Skeletal muscle tissue (tissue), 4 donors: ENCODE measurements around the gene DSP. TPM values are rescaled to one million over a fixed set of nuclear protein-coding genes. Genes with fewer than 3 reads are reported as not detected.

Source experiments
- H3K27ac ChIP-seq: one replicate; pipeline ENCODE4 v1.7.0; 2013; ENCODE audit warnings: mild to moderate bottlenecking, low read depth, low read length, inconsistent platforms
- H3K27me3 ChIP-seq, 3 donors: one replicate each; pipeline ENCODE4 v1.7.0; 2013; ENCODE audit warnings: low read length in 3 of 3; ENCODE audit not compliant: control insufficient read depth in 3 of 3, insufficient read depth in 3 of 3
- H3K36me3 ChIP-seq, 3 donors: one replicate each; pipeline ENCODE4 v1.7.0; 2013; ENCODE audit warnings: low read length in 3 of 3; ENCODE audit not compliant: control insufficient read depth in 3 of 3, insufficient read depth in 3 of 3
- H3K4me1 ChIP-seq, 3 donors: one replicate each; pipeline ENCODE4 v1.7.0; 2013; ENCODE audit warnings: low read length in 3 of 3, mild to moderate bottlenecking in 3 of 3; ENCODE audit not compliant: control insufficient read depth in 3 of 3, insufficient read depth in 3 of 3
- H3K4me3 ChIP-seq, 3 donors: one replicate each; pipeline ENCODE4 v1.7.0; 2013; ENCODE audit warnings: low read length in 3 of 3
- H3K9ac ChIP-seq, 3 donors: one replicate each; pipeline ENCODE4 v1.7.0; 2013; ENCODE audit warnings: low read length in 3 of 3, mild to moderate bottlenecking in 3 of 3, moderate library complexity in 2 of 3, low read depth in 1 of 3
- H3K9me3 ChIP-seq, 3 donors: one replicate each; pipeline ENCODE4 v1.7.0; 2013; ENCODE audit warnings: low read length in 3 of 3; ENCODE audit not compliant: control insufficient read depth in 3 of 3
- total RNA-seq: library from RNA; depleted of rRNA; stranded (reverse); fragments of >200 nt; gene quantifications from one replicate; pipeline ENCODE4 v1.2.3, GENCODE V29; 2014
- donor health status: Osteomylitis.

The DSP gene
- total RNA-seq, 1 donor from 2014 or later: 3.1 TPM

DNA sequence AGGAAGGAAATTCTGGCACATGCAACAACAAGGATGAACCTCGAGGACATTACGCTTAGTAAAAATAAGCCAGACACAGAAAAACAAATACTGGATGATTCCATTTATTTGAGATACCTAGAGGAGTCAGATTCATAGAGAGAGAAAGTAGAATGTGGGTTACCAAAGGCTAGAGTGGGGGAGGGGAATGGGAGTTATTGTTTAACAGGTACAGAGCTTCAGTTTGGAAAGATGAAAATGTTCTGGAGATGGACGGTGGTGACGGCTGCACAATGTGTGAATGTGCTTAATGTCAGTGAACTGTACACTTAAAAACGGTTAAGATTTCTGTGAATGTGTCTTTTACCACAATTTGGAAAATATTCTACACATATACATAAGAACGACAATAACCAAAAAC, 33.9 kb upstream of the DSP start:
- Histone ChIP-seq H3K36me3 (no peaks in the 10 kb centered on the region), H3K27me3 (peaks cover 0 to 5% (median 4%) of the 10 kb centered on the region in 3 donors), H3K27ac (no peak overlapping the region), H3K9me3 (no peaks in the 10 kb centered on the region), H3K9ac (no peak overlapping the region), H3K4me1 (no peaks in the 10 kb centered on the region), H3K4me3 (no peak overlapping the region)

DNA sequence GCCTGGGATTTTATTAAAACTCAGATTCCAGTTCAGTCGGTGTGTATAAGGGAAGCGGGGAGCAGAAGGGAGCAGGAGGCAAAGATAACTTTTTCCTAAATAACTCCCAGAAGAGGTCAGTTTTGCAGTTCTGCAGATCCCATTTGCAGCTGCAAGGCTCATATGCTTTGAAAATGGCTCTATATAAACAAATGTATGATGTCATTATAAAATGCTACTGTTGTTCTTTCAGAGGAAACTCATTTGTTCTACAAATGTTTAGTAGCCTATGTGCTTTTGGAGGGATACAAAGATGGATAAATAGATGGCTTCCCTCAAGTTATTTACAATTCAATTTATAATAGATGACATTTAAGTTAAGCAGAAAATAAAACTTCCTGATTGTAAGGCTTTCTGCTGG, 29.2 kb upstream of the DSP start:
- Histone ChIP-seq H3K27ac (no peak overlapping the region), H3K36me3 (no peaks in the 10 kb centered on the region), H3K4me3 (no peak overlapping the region), H3K9ac (no peak overlapping the region), H3K27me3 (peaks cover 0 to 5% (median 0%) of the 10 kb centered on the region in 3 donors), H3K9me3 (no peaks in the 10 kb centered on the region), H3K4me1 (no peaks in the 10 kb centered on the region)

DNA sequence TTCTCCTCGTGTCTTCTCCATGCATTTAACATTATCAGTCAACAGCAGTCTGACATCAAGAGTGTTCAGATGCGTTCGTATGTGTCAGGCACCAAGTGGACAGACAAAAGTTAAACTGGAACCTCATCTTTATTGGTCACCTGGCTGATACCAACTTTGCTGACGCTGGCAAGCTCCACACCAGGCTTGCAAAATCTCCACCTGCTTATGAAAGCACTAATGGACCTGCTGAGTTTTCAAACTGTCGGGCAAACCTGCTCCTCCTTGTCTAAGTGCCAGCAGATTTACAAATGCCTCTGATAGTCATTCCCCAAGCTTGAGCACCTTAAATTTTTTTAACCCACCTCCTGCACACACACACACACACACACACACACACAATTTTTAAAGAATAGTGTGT, 27.9 kb upstream of the DSP start:
- H3K9me3 ChIP-seq: no peaks in the 10 kb centered on the region
- no peak overlapping the region for H3K4me3 ChIP-seq
- H3K27ac ChIP-seq: no peak overlapping the region
- H3K27me3 ChIP-seq: peaks cover 0 to 5% (median 0%) of the 10 kb centered on the region in 3 donors
- H3K4me1 ChIP-seq: no peaks in the 10 kb centered on the region
- no peaks in the 10 kb centered on the region for H3K36me3 ChIP-seq
- no peak overlapping the region for H3K9ac ChIP-seq

DNA sequence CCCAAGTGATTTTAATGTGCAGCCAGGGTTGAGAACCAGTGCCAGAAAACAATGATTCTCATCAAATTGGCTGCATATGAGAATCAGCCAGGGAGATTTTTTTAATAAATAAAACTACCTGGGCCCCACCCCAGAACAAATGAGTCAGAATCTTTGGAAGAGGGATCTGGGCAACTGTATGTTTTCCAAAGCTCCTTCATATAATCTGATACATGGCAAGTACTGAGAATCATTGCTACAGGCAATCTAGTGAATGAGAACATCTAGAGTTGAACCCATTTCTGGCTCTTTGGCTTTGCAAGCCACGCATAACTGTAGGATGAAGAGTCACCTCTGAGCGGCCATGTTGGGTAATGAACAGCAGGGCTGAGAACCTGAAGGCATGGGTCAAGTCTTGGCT, 26.1 kb upstream of the DSP start:
- Histone ChIP-seq H3K9me3 (no peaks in the 10 kb centered on the region), H3K27me3 (no peaks in the 10 kb centered on the region), H3K9ac (no peak overlapping the region), H3K4me3 (no peak overlapping the region), H3K36me3 (no peaks in the 10 kb centered on the region), H3K4me1 (no peaks in the 10 kb centered on the region), H3K27ac (no peak overlapping the region)

DNA sequence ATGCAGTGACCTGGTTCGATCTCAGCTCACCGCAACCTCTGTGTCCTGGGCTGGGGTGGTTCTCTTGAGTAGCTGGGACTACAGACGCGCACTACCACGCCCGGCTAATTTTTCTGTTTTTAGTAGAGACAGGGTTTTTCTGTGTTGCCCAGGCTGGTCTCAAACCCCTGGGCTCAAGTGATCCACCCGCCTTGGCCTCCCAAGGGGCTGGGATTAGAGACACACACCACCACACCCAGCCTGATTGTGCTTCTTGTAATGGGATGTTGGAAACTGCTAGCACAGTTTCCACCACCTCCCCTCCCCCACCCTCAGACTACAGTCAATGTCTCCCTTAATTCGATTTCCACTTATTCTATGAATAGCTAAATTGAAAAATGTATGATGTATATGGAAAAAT, 22.6 kb upstream of the DSP start:
- H3K9ac ChIP-seq: no peak overlapping the region
- no peak overlapping the region for H3K4me3 ChIP-seq
- H3K9me3 ChIP-seq: no peaks in the 10 kb centered on the region
- no peak overlapping the region for H3K27ac ChIP-seq
- H3K27me3 ChIP-seq: no peaks in the 10 kb centered on the region
- H3K36me3 ChIP-seq: no peaks in the 10 kb centered on the region
- no peaks in the 10 kb centered on the region for H3K4me1 ChIP-seq

DNA sequence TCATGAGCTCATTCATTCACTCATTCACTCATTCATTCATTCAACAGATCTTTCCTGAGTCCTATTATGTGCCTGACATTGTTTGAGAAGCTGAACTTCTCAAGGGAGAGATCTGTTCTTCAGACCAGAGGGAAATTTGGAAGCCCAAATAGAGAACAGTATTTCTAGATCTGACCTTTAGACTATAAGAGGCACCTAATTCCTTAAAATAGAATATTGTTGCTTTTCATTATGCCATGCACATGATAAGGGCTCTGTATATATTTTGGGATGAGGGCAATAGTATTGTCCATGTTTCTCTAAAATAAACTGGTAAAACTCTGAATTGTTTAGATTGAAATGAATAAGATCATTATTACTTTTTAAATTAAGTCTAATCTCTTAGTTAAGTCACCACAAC, 18.6 kb upstream of the DSP start:
- no peaks in the 10 kb centered on the region for H3K36me3 ChIP-seq
- no peaks in the 10 kb centered on the region for H3K9me3 ChIP-seq
- no peak overlapping the region for H3K4me3 ChIP-seq
- no peak overlapping the region for H3K9ac ChIP-seq
- peaks cover 4 to 9% (median 7%) of the 10 kb centered on the region in 3 donors for H3K27me3 ChIP-seq
- H3K27ac ChIP-seq: no peak overlapping the region
- no peaks in the 10 kb centered on the region for H3K4me1 ChIP-seq

DNA sequence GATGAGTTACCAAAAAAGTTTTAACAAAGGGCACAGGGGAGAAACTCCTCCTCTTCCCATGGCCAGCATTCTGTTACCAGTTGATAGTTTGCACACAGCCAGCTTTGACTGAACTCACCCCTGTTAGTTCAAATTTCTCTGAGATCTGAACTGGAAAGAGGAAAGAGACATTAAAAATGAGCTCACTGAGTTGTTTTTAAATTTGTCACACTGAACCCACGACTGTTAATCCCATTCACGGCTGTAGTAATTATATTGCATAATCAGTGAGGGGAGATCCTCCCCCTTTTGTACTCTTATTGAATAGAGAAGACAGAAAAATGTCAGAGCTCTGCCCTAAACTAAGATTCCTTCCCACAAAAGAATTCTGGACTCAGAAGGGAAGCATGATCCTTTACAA, 17.5 kb upstream of the DSP start:
- H3K9ac ChIP-seq: no peak overlapping the region

DNA sequence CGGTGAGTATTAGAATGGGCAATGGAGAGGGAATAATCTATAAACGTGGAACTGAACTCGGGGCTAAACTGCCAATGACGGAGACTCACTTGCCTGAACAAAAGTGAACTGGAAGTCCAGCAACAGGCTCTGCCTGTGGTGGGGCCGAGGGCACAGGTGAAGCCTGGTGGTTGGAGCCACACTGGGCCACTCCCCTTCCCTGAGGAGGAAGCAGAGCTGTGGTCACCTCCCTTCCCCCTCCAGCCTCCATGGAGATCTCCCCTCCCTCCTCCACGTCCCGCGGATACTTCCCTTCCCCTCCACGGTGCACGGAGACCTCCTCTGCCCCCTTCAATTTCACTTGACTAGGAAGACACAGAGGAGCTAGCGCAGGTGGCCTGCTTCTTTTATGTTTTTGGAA, 14.7 kb upstream of the DSP start:
- no peak overlapping the region for H3K27ac ChIP-seq
- H3K4me1 ChIP-seq: no peaks in the 10 kb centered on the region
- peaks cover 4 to 13% (median 7%) of the 10 kb centered on the region in 3 donors for H3K27me3 ChIP-seq
- H3K9me3 ChIP-seq: no peaks in the 10 kb centered on the region
- H3K9ac ChIP-seq: no peak overlapping the region
- H3K36me3 ChIP-seq: no peaks in the 10 kb centered on the region
- H3K4me3 ChIP-seq: no peak overlapping the region

More for the DNA sequence above, 17.5 kb upstream of the DSP start:
- H3K9me3 ChIP-seq: no peaks in the 10 kb centered on the region
- H3K4me3 ChIP-seq: no peak overlapping the region
- H3K27ac ChIP-seq: no peak overlapping the region
- H3K4me1 ChIP-seq: no peaks in the 10 kb centered on the region
- H3K36me3 ChIP-seq: no peaks in the 10 kb centered on the region
- peaks cover 4 to 9% (median 7%) of the 10 kb centered on the region in 3 donors for H3K27me3 ChIP-seq

DNA sequence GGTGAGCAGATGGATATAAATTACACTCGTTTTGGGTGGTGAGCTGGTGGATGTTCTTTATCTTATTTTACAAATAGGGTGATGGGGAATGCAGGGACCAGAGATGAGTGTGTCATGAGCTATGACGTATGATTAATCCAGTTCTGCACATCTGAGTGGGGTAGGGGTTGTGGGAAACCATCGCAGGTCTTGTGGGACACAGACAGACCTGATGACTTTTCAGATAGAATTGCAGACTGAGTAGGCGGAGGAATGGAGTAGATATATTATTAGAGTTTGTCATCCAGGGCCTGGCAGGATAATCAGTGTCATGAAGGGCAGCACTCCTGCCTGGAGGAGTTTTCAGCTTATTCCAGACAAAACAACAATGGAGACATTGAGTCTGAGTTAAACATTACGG, 12.9 kb upstream of the DSP start:
- H3K9ac ChIP-seq: no peak overlapping the region
- no peaks in the 10 kb centered on the region for H3K36me3 ChIP-seq
- H3K4me3 ChIP-seq: no peak overlapping the region
- H3K27ac ChIP-seq: no peak overlapping the region
- H3K27me3 ChIP-seq: peaks cover 9 to 20% (median 12%) of the 10 kb centered on the region in 3 donors
- H3K4me1 ChIP-seq: no peaks in the 10 kb centered on the region
- H3K9me3 ChIP-seq: no peaks in the 10 kb centered on the region

DNA sequence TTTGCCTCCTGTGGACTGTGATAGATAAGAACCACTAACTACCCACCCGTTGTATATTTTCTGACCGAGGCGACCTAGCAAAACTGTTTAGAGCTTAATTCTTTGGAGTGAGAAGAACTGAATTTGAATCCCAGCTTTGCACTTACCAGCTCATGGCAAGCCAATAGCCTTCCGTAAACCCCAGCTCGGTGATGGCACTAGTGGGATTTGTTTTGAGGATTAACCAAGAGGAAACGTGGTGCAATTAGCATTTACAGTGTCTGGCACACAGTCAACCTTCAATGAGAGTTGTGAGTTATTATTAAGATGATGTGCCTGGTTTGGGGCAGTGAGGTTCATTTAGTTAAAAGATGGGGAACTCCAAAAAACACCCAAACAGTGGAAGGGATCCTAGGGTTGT, 12.3 kb upstream of the DSP start:
- Histone ChIP-seq H3K27ac (no peak overlapping the region), H3K4me1 (no peaks in the 10 kb centered on the region), H3K9ac (no peak overlapping the region), H3K9me3 (no peaks in the 10 kb centered on the region), H3K36me3 (no peaks in the 10 kb centered on the region), H3K4me3 (no peak overlapping the region), H3K27me3 (peaks cover 9 to 22% (median 12%) of the 10 kb centered on the region in 3 donors)

DNA sequence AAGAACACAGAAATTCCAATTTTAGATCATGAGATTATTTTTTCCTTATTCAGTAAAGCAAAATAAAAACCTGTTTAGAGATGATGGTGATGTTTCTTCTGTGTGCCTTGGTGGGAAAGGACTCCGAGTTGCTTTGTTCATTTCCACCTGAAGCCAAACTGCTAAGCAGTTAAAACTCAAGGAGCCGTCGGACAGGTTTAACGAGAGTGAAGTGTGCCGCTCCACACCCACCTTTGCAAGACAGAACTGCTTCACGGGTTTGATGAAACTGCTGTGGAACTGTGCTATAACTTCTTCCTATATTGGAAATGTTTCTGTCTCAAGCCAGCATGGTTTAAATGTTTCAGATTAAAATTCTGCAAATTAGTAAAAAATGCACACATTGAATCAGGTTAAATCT, 9.2 kb upstream of the DSP start:
- Histone ChIP-seq H3K36me3 (no peaks in the 10 kb centered on the region), H3K27me3 (peaks cover 10 to 27% (median 10%) of the 10 kb centered on the region in 3 donors), H3K9ac (no peak overlapping the region), H3K27ac (no peak overlapping the region), H3K4me1 (no peaks in the 10 kb centered on the region), H3K9me3 (no peaks in the 10 kb centered on the region), H3K4me3 (no peak overlapping the region)
